GM12878 (cell line): Measurements from ENCODE around the gene SLC9A3. TPM values are rescaled to one million over a fixed set of nuclear protein-coding genes. Genes with fewer than 3 reads are reported as not detected.

Experiments
- ATAC-seq: fragments of 200-7000 bp; cut with Tn5 transposase; 3 replicates; pipeline ENCODE4 v1.9.1; 2020; ENCODE audit warnings: mild to moderate bottlenecking, moderate library complexity
- BruUV-seq: library from RNA; stranded (reverse); fragments of 400-500 nt; replicated peaks from 2 replicates; lab custom pipeline; 2021; lab: Mats Ljungman, UMichigan
- CTCF ChIA-PET: fragments of 300-600 bp; sonication (Branson Sonifier 250); formaldehyde crosslinking; extraction: SDS; loops from one replicate; lab custom pipeline; 2021; ENCODE audit warnings: inconsistent platforms; lab: Yijun Ruan, JAX
- POLR2A ChIA-PET: fragments of 350-600 bp; formaldehyde crosslinking; extraction: SDS; loops from one replicate; lab custom pipeline; 2021; ENCODE audit warnings: inconsistent platforms; lab: Charles Lee
- RAD21 ChIA-PET: fragments of 300-600 bp; sonication (Branson Sonifier 250); formaldehyde crosslinking; loops from one replicate; lab custom pipeline; 2023; ENCODE audit warnings: antibody characterized with exemption; ENCODE audit not compliant: unreplicated experiment; lab: Charles Lee
- SMC1A ChIA-PET: fragments of 300-600 bp; sonication (Branson Sonifier 250); formaldehyde crosslinking; loops from one replicate; lab custom pipeline; 2023; ENCODE audit not compliant: unreplicated experiment, uncharacterized antibody; lab: Charles Lee
- DNase-seq: peaks from one replicate; pipeline ENCODE4 v3.0.0-alpha.2; 2011; ENCODE audit warnings: low read depth, low spot score
- FAIRE-seq: peaks from 3 replicates; lab custom pipeline; 2011; peaks lifted over from hg19 to GRCh38; lab: Jason Lieb, UNC
- H2AFZ ChIP-seq: 2 replicates; pipeline ENCODE4 v1.6.0; 2011; ENCODE audit warnings: low read depth, low read length, control low read depth; ENCODE audit not compliant: control insufficient read depth
- H3K27ac ChIP-seq: 2 replicates; pipeline ENCODE4 v1.5.1; 2011; ENCODE audit warnings: control low read depth; ENCODE audit not compliant: control insufficient read depth, insufficient read depth
- H3K27me3 ChIP-seq, 2 experiments: replicated peaks in 1 of 2; 2 replicates each; pipeline versions ENCODE4 v1.6.0 to v1.6.1; 2011; ENCODE audit warnings: low read length in 1 of 2; ENCODE audit not compliant: control insufficient read depth in 2 of 2, insufficient read depth in 2 of 2
- H3K36me3 ChIP-seq, 2 experiments: 2 replicates each; pipeline ENCODE4 v1.5.1; 2011; ENCODE audit warnings: low read length in 1 of 2; ENCODE audit not compliant: control insufficient read depth in 2 of 2, insufficient read depth in 2 of 2
- H3K4me1 ChIP-seq: 2 replicates; pipeline ENCODE4 v1.6.1; 2011; ENCODE audit warnings: mild to moderate bottlenecking, low read length, moderate library complexity, mixed read lengths; ENCODE audit not compliant: control insufficient read depth, insufficient read depth
- H3K4me2 ChIP-seq: 2 replicates; pipeline ENCODE4 v1.6.0; 2011; ENCODE audit warnings: control low read depth; ENCODE audit not compliant: control insufficient read depth, insufficient read depth
- H3K4me3 ChIP-seq: fragments of 200-600 bp; sonication (generic); 2 replicates; pipeline ENCODE4 v1.5.1; 2016
- H3K79me2 ChIP-seq: 2 replicates; pipeline ENCODE4 v1.6.0; 2011; ENCODE audit warnings: low read length; ENCODE audit not compliant: control insufficient read depth, insufficient read depth
- H3K9ac ChIP-seq: 2 replicates; pipeline ENCODE4 v1.8.0; 2011; ENCODE audit warnings: low read length, control low read depth, mixed read lengths; ENCODE audit not compliant: control insufficient read depth, insufficient read depth
- H3K9me3 ChIP-seq: replicated peaks from 3 replicates; pipeline ENCODE4 v1.5.1; 2011; ENCODE audit warnings: mild to moderate bottlenecking, low read length; ENCODE audit not compliant: control insufficient read depth, insufficient read depth
- H4K20me1 ChIP-seq: 2 replicates; pipeline ENCODE4 v1.6.0; 2011; ENCODE audit not compliant: control insufficient read depth, insufficient read depth
- EED ChIP-seq: sonication (generic); IDR thresholded peaks from 2 replicates; pipeline ENCODE4 v1.6.1; 2016; ENCODE audit warnings: antibody characterized with exemption, low read depth
- FOS ChIP-seq: IDR thresholded peaks from 3 replicates; pipeline ENCODE4 v1.6.1; 2011; ENCODE audit warnings: borderline replicate concordance; ENCODE audit not compliant: insufficient read length; ENCODE audit errors: extremely low read depth
- PKNOX1 ChIP-seq: fragments of 450-650 bp; IDR thresholded peaks from 2 replicates; pipeline ENCODE4 v1.6.1; 2016; ENCODE audit warnings: mild to moderate bottlenecking
- RAD51 ChIP-seq: fragments of 450-650 bp; IDR thresholded peaks from 2 replicates; pipeline ENCODE4 v1.6.1; 2016; ENCODE audit warnings: moderate library complexity, mild to moderate bottlenecking, inconsistent platforms
- RB1 ChIP-seq: fragments of 450-650 bp; formaldehyde crosslinking; IDR thresholded peaks from 2 replicates; pipeline ENCODE4 v1.6.1; 2017; ENCODE audit warnings: mild to moderate bottlenecking, borderline replicate concordance
- RELB ChIP-seq: fragments of 450-650 bp; IDR thresholded peaks from 2 replicates; pipeline ENCODE4 v1.6.1; 2017; ENCODE audit warnings: low read depth, mild to moderate bottlenecking, moderate library complexity
- SIN3A ChIP-seq: IDR thresholded peaks from 2 replicates; pipeline ENCODE4 v1.6.1; 2012; ENCODE audit warnings: low read depth, low read length, improper control_type of control experiment
- WRNIP1 ChIP-seq: IDR thresholded peaks from 2 replicates; pipeline ENCODE4 v1.6.1; 2011; ENCODE audit warnings: low read depth, low read length, improper control_type of control experiment, borderline replicate concordance
- WGBS: methylation state at CpG from one replicate; pipeline ENCODE4 v1.1.6; 2016; ENCODE audit warnings: low lambda C conversion rate; ENCODE audit not compliant: insufficient replicate concordance, insufficient coverage; ENCODE audit errors: missing lambda C conversion rate; 5-methylcytosine and 5-hydroxymethylcytosine counted together
- in situ Hi-C: fragments of 300-500 bp; cut with MboI; formaldehyde crosslinking; loops from 9 replicates; pipeline ENCODE4 v1.14.3; 2018; ENCODE audit warnings: mixed read lengths
- intact Hi-C: fragments of 100-400 bp; cut with micrococcal nuclease; formaldehyde crosslinking; loops from one replicate; pipeline ENCODE4 v1.14.2; 2022; ENCODE audit not compliant: unreplicated experiment
- polyA plus RNA-seq, 11 experiments: library from polyadenylated mRNA; depleted of rRNA in 4 of 11; unstranded in 6 of 11; stranded (reverse) in 5 of 11; fragments of >200 nt; fragmentation: Nextera tagmentation in 4 of 11; fragmentation: Illumina TruSeq in 1 of 11; extraction: Ambion mirVana in 4 of 11; extraction: Trizol in 1 of 11; gene quantifications; 1 replicate in 1 of 11; 2 replicates in 10 of 11; pipeline versions ENCODE4 v1.2.1 to v1.2.3, GENCODE V29; 2011 to 2016; ENCODE audit warnings: inconsistent platforms in 2 of 11, missing spikeins in 2 of 11, low read depth in 1 of 11
- total RNA-seq, 4 experiments: library from RNA; depleted of rRNA in 3 of 4; stranded (reverse); fragments of >200 nt in 3 of 4; fragmentation: Illumina TruSeq in 1 of 4; extraction: Trizol in 1 of 4; gene quantifications; 2 replicates each; pipeline versions ENCODE4 v1.2.1 to v1.2.3, GENCODE V29; 2013 to 2021

The SLC9A3 gene
- total and polyA plus RNA-seq, 10 of the 15 experiments (the other 5 are each of a cell fraction or from before 2014, with no cell fraction given) = 0.04 to 5.2 (median 2.3) TPM; not detected in 1

DNA sequence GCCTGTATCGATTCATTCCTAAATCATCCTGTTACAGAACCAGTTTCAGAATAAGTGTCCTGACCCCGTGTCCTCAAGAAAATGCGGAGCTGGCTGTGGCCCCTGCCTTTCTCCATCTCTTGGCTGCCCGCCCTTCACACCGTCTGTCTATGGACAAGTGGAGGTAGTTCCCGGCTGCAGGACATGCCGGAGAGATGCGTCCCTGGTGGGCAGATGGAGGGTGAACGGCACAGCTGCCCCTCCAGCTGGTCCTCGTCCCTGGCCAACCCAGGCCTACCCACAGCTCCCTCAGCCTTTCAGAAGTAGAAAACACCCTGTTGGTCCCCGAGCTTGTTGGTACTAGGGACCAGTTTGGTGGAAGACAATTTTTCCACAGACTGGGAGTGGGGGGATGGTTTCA lies 96.0 kb downstream of the SLC9A3 start (continued):
- TF ChIP-seq PKNOX1 = no peak
- TF ChIP-seq EED = no peak
- no peak for TF ChIP-seq SIN3A

DNA sequence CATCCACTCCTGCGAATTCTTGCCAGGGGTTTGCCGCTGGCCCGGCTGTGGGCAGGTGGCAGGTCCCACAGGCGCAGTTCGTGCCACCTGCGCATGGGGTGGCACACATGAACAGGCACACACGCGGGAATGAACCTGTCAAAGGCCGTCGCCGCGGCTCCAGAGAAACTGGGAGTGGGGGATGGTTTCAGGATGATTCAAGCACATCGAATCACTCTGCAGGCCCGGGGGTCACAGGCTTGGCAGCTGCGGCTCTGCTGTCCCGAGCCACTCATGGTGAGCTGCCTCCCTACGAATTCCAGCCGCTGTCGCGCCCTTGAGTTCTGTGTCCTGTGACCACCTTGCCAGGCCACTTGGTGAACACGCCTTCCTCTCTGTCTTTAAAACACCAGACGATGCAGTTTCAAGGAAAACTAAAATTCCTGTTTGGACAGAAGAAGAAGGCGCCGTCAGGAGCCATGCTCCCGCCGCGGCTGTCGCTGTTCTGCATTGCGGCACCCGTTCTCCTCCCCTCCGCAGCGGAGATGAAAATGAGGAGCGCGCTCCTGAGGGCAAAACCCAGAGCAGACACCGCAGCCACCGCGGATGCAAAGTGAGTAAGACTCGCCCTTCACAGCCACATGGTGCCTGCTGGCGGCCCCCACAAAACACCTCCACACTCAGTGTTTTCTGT lies 96.7 kb downstream of the SLC9A3 start:
- Histone ChIP-seq H3K36me3 (peaks cover 3 to 21% of the 10 kb centered on the region in 2 experiments; a peak in 3 of 4 replicates), H3K4me1 (peaks cover 30% of the 10 kb centered on the region), H3K9ac (no peak overlapping the region), H3K27me3 (no peaks in the 10 kb centered on the region), H3K4me2 (no peak overlapping the region), H3K79me2 (no peaks in the 10 kb centered on the region; the same call in none of the 2 replicates), H3K9me3 (no peaks in the 10 kb centered on the region), H2AFZ (no peak overlapping the region), H3K4me3 (no peak overlapping the region), H3K27ac (no peak overlapping the region), H4K20me1 (no peaks in the 10 kb centered on the region)
- ChIA-PET POLR2A (no interaction called here), CTCF (interaction anchor here (0.7 to 6.4 kb wide), 2 partner anchors 49 to 109 kb away, joined by 3 to 126 read pairs; partner anchors contain the start of gene AHRR), SMC1A (interaction anchor here (1.5 kb wide), 1 partner anchor 111 kb away, joined by 9 read pairs; no protein-coding TSS in a partner anchor), RAD21 (interaction anchor here (6.0 kb wide), 1 partner anchor 111 kb away, joined by 82 read pairs; no protein-coding TSS in a partner anchor)
- in situ Hi-C loops = no loop called here
- BruUV-seq = no TSS peak
- TF ChIP-seq RELB (no peak), WRNIP1 (no peak), RB1 (no peak), FOS (no peak), RAD51 (no peak)
- intact Hi-C loops = no loop called here
- DNase-seq (no peak), FAIRE-seq (no peak), ATAC-seq (no peak)
- WGBS = 91% methylated on average over 39 of the region's 39 CpGs
